Gastroesophageal sphincter (tissue), 4 donors: ENCODE results near the gene JAK3. TPM values are rescaled to one million over a fixed set of nuclear protein-coding genes. Genes with fewer than 3 reads are reported as not detected.

Source experiments
- ATAC-seq: fragments of 150-250 bp; one replicate; pipeline ENCODE4 v1.9.1; 2016; ENCODE audit warnings: mild to moderate bottlenecking, moderate library complexity
- H3K27ac ChIP-seq, 4 donors: fragments of 200-600 bp; sonication (generic) in 3 of 4; 1 replicate in 3 of 4; 2 replicates in 1 of 4; pipeline ENCODE4 v1.5.1; 2016 to 2019
- H3K27me3 ChIP-seq: fragments of 200-600 bp; sonication (generic); one replicate; pipeline ENCODE4 v1.5.1; 2019
- H3K36me3 ChIP-seq, 2 donors: fragments of 200-600 bp; sonication (generic); one replicate each; pipeline ENCODE4 v1.5.1; 2019; ENCODE audit warnings: control low read depth in 1 of 2
- H3K4me1 ChIP-seq, 3 donors: fragments of 200-600 bp; sonication (generic); 1 replicate in 2 of 3; 2 replicates in 1 of 3; pipeline ENCODE4 v1.5.1; 2016 to 2019; ENCODE audit warnings: control low read depth in 2 of 3
- H3K4me3 ChIP-seq, 2 donors: fragments of 200-600 bp; sonication (generic); one replicate each; pipeline ENCODE4 v1.5.1; 2019; ENCODE audit warnings: mild to moderate bottlenecking in 1 of 2, moderate library complexity in 1 of 2
- H3K9me3 ChIP-seq, 3 donors: fragments of 200-600 bp; sonication (generic); one replicate each; pipeline ENCODE4 v1.5.1; 2017 to 2019; ENCODE audit warnings: control low read depth in 2 of 3
- CTCF ChIP-seq, 4 experiments: fragments of 200-600 bp in 2 of 4; fragments of 450-650 bp in 2 of 4; sonication (generic) in 1 of 4; IDR thresholded peaks; one replicate each; pipeline ENCODE4 v1.5.1; 2017 to 2019; ENCODE audit warnings: antibody characterized with exemption in 4 of 4, mild to moderate bottlenecking in 2 of 4, moderate library complexity in 2 of 4
- EP300 ChIP-seq: sonication (generic); formaldehyde crosslinking; IDR thresholded peaks from one replicate; pipeline ENCODE4 v1.6.1; 2017; ENCODE audit warnings: antibody characterized with exemption, mild to moderate bottlenecking
- POLR2A ChIP-seq, 2 donors: fragments of 450-650 bp; IDR thresholded peaks; one replicate each; pipeline ENCODE4 v1.6.1; 2017; ENCODE audit warnings: antibody characterized with exemption in 2 of 2, mild to moderate bottlenecking in 2 of 2, moderate library complexity in 1 of 2
- POLR2AphosphoS5 ChIP-seq: sonication (generic); formaldehyde crosslinking; IDR thresholded peaks from one replicate; pipeline ENCODE4 v1.6.1; 2017; ENCODE audit warnings: antibody characterized with exemption
- WGBS, 2 donors: methylation state at CpG; one replicate each; pipeline ENCODE4 v1.1.5; 2018; ENCODE audit warnings: low coverage in 1 of 2; 5-methylcytosine and 5-hydroxymethylcytosine counted together
- total RNA-seq, 4 donors: library from RNA; depleted of rRNA; stranded (reverse); fragments of >200 nt; gene quantifications; one replicate each; pipeline ENCODE4 v1.1.0, GENCODE V29; 2016

JAK3 gene
- total RNA-seq, 4 donors from 2014 or later, result 1.2 to 5.9 (median 2.3) TPM

DNA sequence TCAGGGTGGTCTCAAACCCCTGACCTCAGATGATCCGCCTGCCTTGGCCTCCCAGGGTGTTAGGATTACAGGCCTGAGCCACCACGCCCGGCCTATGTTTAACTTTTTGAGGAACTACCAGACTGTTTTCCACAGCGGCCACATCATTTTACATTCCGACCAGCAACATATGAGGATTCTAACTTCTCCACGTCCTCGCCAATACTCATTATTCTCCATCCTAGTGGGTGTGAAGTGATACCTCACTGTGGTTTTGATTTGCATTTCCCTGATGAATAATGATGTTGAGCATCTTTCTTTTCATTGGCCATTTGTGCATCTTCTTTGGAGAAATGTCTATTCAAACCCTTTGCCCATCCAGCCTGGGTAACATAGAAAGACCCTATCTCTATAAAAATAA, 38.7 kb upstream of the JAK3 start:
- H3K27ac ChIP-seq, result no peak overlapping the region
- 53 to 55% methylated on average over 5 to 7 of the region's 7 CpGs for WGBS, 2 donors

DNA sequence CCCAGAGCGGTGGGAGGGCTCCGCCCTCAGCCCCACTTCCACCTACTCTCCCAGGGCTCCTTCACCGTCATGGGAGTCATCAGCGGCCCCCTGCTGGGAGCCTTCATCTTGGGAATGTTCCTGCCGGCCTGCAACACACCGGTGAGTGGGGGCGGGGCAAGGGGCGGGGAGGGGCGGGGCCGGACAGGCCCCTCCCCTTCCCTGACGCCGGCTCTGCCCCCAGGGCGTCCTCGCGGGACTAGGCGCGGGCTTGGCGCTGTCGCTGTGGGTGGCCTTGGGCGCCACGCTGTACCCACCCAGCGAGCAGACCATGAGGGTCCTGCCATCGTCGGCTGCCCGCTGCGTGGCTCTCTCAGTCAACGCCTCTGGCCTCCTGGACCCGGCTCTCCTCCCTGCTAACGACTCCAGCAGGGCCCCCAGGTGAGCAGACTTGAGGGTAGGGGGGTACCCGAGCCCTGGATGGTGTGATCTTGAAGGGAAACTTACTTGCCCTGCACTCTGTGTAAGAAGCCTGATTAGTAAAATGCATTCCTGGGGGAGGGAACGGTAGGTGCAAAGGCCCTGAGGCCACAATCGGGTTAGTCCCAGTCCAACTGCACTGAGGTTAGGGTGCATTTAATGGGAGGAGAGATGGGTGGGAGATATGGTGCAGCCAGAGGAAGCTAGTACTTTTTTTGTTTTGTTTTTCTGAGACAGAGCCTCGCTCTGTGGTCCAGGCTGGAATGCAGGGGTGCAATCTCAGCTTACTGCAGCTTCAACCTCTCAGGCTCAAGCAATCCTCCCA, 36.0 kb upstream of the JAK3 start:
- H3K27me3 ChIP-seq, result peaks cover 66% of the 10 kb centered on the region
- TF ChIP-seq CTCF (IDR thresholded peaks at IDR 0.05) (no peak), POLR2AphosphoS5 (no peak), EP300 (no peak), POLR2A (IDR thresholded peaks at IDR 0.05) (no peak)
- H3K27ac ChIP-seq, result no peak overlapping the region
- H3K4me3 ChIP-seq, result no peak overlapping the region
- H3K4me1 ChIP-seq, result no peaks in the 10 kb centered on the region
- WGBS, 2 donors, result 86% methylated on average over 2 to 3 of the region's 33 CpGs
- ATAC-seq, result no peak
- H3K9me3 ChIP-seq, result no peaks in the 10 kb centered on the region
- H3K36me3 ChIP-seq, result no peaks in the 10 kb centered on the region

More for the DNA sequence above, 38.7 kb upstream of the JAK3 start:
- no peak overlapping the region for H3K4me3 ChIP-seq
- H3K4me1 ChIP-seq, result no peaks in the 10 kb centered on the region
- peaks cover 74% of the 10 kb centered on the region for H3K27me3 ChIP-seq
- TF ChIP-seq POLR2A (IDR thresholded peaks at IDR 0.05), result no peak
- no peak for TF ChIP-seq POLR2AphosphoS5
- no peak for TF ChIP-seq CTCF (IDR thresholded peaks at IDR 0.05)
- no peak for TF ChIP-seq EP300
- no peak for ATAC-seq
- H3K9me3 ChIP-seq, result no peaks in the 10 kb centered on the region
- H3K36me3 ChIP-seq, result no peaks in the 10 kb centered on the region

DNA sequence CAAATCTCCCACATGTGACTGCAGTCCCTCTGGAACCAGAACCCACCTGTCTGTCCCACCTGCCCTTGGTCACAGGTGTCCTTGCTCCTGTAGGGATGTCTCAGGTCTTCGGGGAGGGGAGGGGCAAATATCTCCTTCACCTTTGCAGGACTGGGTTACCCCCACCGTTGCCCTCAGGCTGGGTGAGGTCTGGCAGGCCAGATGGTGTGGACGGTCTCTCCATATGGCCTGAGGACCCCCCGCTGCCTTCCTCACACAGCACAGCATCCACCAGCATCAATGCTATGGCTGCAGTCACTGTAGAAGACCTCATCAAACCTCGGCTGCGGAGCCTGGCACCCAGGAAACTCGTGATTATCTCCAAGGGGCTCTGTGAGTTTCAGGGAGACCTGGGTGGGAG, 33.9 kb upstream of the JAK3 start:
- TF ChIP-seq CTCF (IDR thresholded peaks at IDR 0.05), result no peak
- no peak overlapping the region for H3K4me3 ChIP-seq
- no peaks in the 10 kb centered on the region for H3K4me1 ChIP-seq
- H3K27me3 ChIP-seq, result peaks cover 66% of the 10 kb centered on the region
- no peak overlapping the region for H3K27ac ChIP-seq
- ATAC-seq, result no peak
- 80% methylated on average over 7 of the region's 7 CpGs; no CpG with 5 or more reads in 1 of the 2 donors for WGBS, 2 donors
- H3K9me3 ChIP-seq, result no peaks in the 10 kb centered on the region
- no peaks in the 10 kb centered on the region for H3K36me3 ChIP-seq

- H3K9me3 ChIP-seq, result no peaks in the 10 kb centered on the region
- H3K27me3 ChIP-seq, result peaks cover 88% of the 10 kb centered on the region
- no peak overlapping the region for H3K27ac ChIP-seq
- H3K36me3 ChIP-seq, result no peaks in the 10 kb centered on the region
- peaks cover 0 to under 1% (median 0%) of the 10 kb centered on the region in 3 donors for H3K4me1 ChIP-seq
- no peak for TF ChIP-seq POLR2A (IDR thresholded peaks at IDR 0.05)
- no peak for TF ChIP-seq CTCF (IDR thresholded peaks at IDR 0.05)
- no peak for TF ChIP-seq EP300
- no peak for TF ChIP-seq POLR2AphosphoS5
- H3K4me3 ChIP-seq, result no peak overlapping the region
- ATAC-seq, result no peak
- 57 to 70% methylated on average over 1 to 3 of the region's 7 CpGs for WGBS, 2 donors
Measured at GRCh38 chr19:17879466-17879865, 31.7 kb upstream of the JAK3 start.

GRCh38 chr19:17877696-17878095, 29.9 kb upstream of the JAK3 start:
- no peak for ATAC-seq
- H3K9me3 ChIP-seq, result no peaks in the 10 kb centered on the region
- no CpG with 5 or more reads among the region's 16 CpGs for WGBS, 2 donors

More at GRCh38 chr19:17877696-17878095, 29.9 kb upstream of the JAK3 start:
- no peak overlapping the region for H3K27ac ChIP-seq
- H3K27me3 ChIP-seq, result peaks cover 89% of the 10 kb centered on the region
- TF ChIP-seq CTCF (IDR thresholded peaks at IDR 0.05), result no peak
- TF ChIP-seq POLR2AphosphoS5, result no peak
- TF ChIP-seq POLR2A (IDR thresholded peaks at IDR 0.05), result no peak
- no peak for TF ChIP-seq EP300
- H3K4me3 ChIP-seq, result no peak overlapping the region
- peaks cover 0 to 16% (median 5%) of the 10 kb centered on the region in 3 donors for H3K4me1 ChIP-seq
- no peaks in the 10 kb centered on the region for H3K36me3 ChIP-seq
